ENCODE measurements around the gene BDH1. TPM values are rescaled to one million over a fixed set of nuclear protein-coding genes. Genes with fewer than 3 reads are reported as not detected.
"Not testable (repeated sequence)": the region's sequence is repeated elsewhere in the genome, so short reads cannot be mapped to it uniquely, and the experiment has no call there.

BDH1 gene
- polyA plus RNA-seq (2011; rRNA removed) (3.8 and 6.5 TPM in 2 replicates), polyA minus RNA-seq (2011; rRNA and poly(A)+ RNA removed) (3.7 and 3.8 TPM in 2 replicates)

GRCh38 chr3:197555281-197556261 lies at the start of gene BDH1:
Gene BDH1, minus strand, starts transcription at chr3:197555968. Its CDS starts 9,525 bp downstream, at chr3:197546443.
- TF ChIP-seq CTCF (IDR thresholded peaks at IDR 0.05; ENCODE audit: insufficient read depth, low read depth, low read length) = 0 out of 2 replicates have a peak, but pooled peaks have one; percentile 5
- Histone ChIP-seq H3K4me3 (ENCODE audit: low read depth, low read length) (peak within 1 kb of the TSS; percentile 90), H3K36me3 (ENCODE audit: control insufficient read depth, insufficient read depth, low read length) (no peaks in the 10 kb centered on the region), H3K27me3 (ENCODE audit: control insufficient read depth, insufficient read depth, low read length) (peaks cover 12% of the 10 kb centered on the region)
- POLR2A ChIA-PET = no interaction called here
- DNase-seq (ENCODE audit: low read depth) = no peak
- CTCF ChIA-PET = interaction anchor here (0.6 kb wide), 1 partner anchor 120 kb away, joined by 4 read pairs; no protein-coding TSS in a partner anchor

DNA sequence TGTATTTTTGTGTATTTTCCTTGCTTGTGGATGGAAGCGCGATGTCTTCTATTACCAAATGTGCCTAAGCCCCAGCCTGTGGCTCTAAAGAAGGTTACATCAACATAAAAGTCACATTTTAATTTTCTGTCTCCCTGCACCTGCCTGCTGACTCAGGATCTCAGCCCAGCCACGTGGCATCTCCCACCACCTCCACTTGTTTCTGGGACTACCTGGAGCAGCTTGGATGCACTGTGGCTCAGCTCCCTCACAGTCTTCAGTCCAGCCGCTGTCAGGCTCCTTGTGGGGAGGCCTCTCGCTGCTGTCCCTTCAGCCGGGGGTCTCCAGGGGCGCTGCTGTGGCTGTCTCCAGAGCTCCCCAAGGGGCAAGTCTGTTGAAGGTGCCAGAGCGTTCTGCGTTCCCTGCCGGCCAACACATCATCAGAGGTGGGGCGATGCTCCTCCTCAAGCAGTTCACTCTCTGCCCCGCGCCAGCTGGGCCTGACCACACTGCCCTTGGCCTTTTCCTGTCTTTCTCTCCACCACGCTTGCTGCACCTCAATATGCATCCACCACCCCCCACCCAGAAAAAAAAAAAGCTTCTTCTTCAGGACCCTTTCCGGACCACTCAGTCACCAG lies 47.7 kb upstream of the BDH1 start:
- Histone ChIP-seq H3K4me3 (ENCODE audit: low read depth, low read length) (no peak overlapping the region), H3K36me3 (ENCODE audit: control insufficient read depth, insufficient read depth, low read length) (peaks cover 8% of the 10 kb centered on the region), H3K27me3 (ENCODE audit: control insufficient read depth, insufficient read depth, low read length) (no peaks in the 10 kb centered on the region)
- CTCF ChIA-PET = no interaction called here
- no peak for DNase-seq (ENCODE audit: low read depth)
- POLR2A ChIA-PET = no interaction called here
- no peak for TF ChIP-seq CTCF (IDR thresholded peaks at IDR 0.05; ENCODE audit: insufficient read depth, low read depth, low read length)

DNA sequence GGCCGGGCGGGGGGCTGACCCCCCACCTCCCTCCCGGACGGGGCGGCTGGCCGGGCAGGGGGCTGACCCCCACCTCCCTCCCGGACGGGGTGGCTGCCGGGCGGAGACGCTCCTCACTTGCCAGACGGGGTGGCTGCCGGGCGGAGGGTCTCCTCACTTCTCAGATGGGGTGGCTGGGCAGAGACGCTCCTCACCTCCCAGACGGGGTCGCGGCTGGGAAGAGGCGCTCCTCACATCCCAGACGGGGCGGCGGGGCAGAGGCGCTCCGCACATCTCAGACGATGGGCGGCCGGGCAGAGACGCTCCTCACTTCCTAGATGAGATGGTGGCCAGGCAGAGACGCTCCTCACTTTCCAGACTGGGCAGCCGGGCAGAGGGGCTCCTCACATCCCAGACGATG lies 46.6 kb upstream of the BDH1 start:
- H3K4me3 ChIP-seq (ENCODE audit: low read depth, low read length); DNase-seq (ENCODE audit: low read depth); H3K36me3 ChIP-seq (ENCODE audit: control insufficient read depth, insufficient read depth, low read length); CTCF ChIA-PET; H3K27me3 ChIP-seq (ENCODE audit: control insufficient read depth, insufficient read depth, low read length); POLR2A ChIA-PET: not testable (repeated sequence)

DNA sequence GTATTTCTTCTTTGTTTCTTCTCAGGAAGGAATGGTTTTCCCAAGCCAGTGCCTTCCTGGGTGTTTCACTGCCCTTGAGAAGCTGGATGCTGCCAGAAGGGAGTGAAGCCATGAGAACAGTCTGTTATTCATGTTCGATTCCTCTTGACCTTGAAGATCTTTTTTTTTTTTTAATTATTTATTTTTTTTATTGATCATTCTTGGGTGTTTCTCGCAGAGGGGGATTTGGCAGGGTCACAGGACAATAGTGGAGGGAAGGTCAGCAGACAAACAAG lies 45.7 kb upstream of the BDH1 start:
- DNase-seq (ENCODE audit: low read depth); H3K36me3 ChIP-seq (ENCODE audit: control insufficient read depth, insufficient read depth, low read length); H3K27me3 ChIP-seq (ENCODE audit: control insufficient read depth, insufficient read depth, low read length); H3K4me3 ChIP-seq (ENCODE audit: low read depth, low read length); POLR2A ChIA-PET: not testable (repeated sequence)
- CTCF ChIA-PET = interaction anchor here (0.8 kb wide), 1 partner anchor 15 kb away, joined by 3 read pairs; no protein-coding TSS in a partner anchor

DNA sequence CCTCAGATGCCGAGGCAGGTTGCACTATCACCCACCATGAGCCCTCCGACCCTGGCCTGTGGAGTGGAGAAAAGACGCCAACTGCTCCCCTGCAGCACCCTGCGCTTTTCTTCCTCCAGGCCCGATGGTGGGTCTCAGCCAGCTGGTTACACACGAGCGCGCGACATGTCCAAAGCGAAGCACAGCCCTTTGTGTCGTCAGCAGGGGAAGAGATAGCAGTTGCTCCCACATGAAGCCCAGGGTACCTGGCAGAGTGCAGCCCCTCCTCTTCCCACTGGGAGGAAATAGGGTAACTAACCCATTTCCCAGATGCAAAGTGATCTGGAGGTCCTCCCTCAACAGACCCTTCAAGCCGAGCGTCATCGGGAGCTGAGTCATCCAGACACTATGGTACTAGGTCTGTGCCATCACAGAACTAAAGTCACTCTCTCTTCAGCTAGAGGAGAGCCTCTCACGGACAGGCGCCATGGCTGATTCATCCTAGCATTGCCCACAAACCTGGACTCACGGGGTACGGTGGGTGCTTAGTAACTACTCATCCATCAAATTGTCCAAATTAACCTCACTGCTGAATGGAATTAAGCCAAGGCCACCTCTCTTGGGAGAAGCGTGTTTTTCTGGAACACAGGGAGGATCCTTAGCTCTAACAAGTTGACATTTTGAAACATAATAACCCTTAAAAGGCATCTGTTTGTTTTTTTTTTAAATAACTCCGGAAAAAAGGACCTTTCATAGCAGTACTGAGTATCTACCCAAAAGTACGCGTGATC lies 45.2 kb upstream of the BDH1 start:
- no peak for DNase-seq (ENCODE audit: low read depth)
- no peaks in the 10 kb centered on the region for H3K27me3 ChIP-seq (ENCODE audit: control insufficient read depth, insufficient read depth, low read length)
- POLR2A ChIA-PET = no interaction called here
- no peak for TF ChIP-seq CTCF (IDR thresholded peaks at IDR 0.05; ENCODE audit: insufficient read depth, low read depth, low read length)
- CTCF ChIA-PET = interaction anchor here (0.8 to 4.2 kb wide), 3 partner anchors 9 to 15 kb away, joined by 3 to 34 read pairs (median 25); no protein-coding TSS in a partner anchor
- no peak overlapping the region for H3K4me3 ChIP-seq (ENCODE audit: low read depth, low read length)
- H3K36me3 ChIP-seq (ENCODE audit: control insufficient read depth, insufficient read depth, low read length) = no peaks in the 10 kb centered on the region
